ENCODE results near the gene GJB1. TPM values are rescaled to one million over a fixed set of nuclear protein-coding genes. Genes with fewer than 3 reads are reported as not detected.
"Not testable (repeated sequence)": the region's sequence is repeated elsewhere in the genome, so short reads cannot be mapped to it uniquely, and the experiment has no call there.

Gene GJB1
- total RNA-seq, 4 donors from 2014 or later: not detected

GRCh38 chrX:71269801-71270395 lies 46.9 kb downstream of the GJB1 start:
- TF ChIP-seq POLR2A (IDR thresholded peaks at IDR 0.05): no peak
- no peak for TF ChIP-seq EP300 (IDR thresholded peaks at IDR 0.05)
- no peak for TF ChIP-seq POLR2AphosphoS5 (IDR thresholded peaks at IDR 0.05)
- TF ChIP-seq CTCF (IDR thresholded peaks at IDR 0.05): no peak
- Histone ChIP-seq H3K4me1 (no peaks in the 10 kb centered on the region), H3K9me3 (no peaks in the 10 kb centered on the region), H3K36me3 (no peaks in the 10 kb centered on the region), H3K27ac (no peak overlapping the region), H3K4me3 (no peak overlapping the region), H3K27me3 (no peaks in the 10 kb centered on the region)
- WGBS, 2 donors (ENCODE audit: low coverage in 1 of 2): no CpG with 5 or more reads among the region's 19 CpGs
- ATAC-seq: no peak

GRCh38 chrX:71272313-71272712 lies 49.3 kb downstream of the GJB1 start:
- H3K27ac ChIP-seq, ATAC-seq, H3K36me3 ChIP-seq, H3K27me3 ChIP-seq, H3K9me3 ChIP-seq, H3K4me3 ChIP-seq, H3K4me1 ChIP-seq: not testable (repeated sequence)
- 63 to 87% methylated on average over 2 of the region's 2 CpGs for WGBS, 2 donors (ENCODE audit: low coverage in 1 of 2)

Other genes with a start within 250 kb of the GJB1 start
- 10 to 100 TPM; 43.1 to 81.7 (median 52.0) TPM for gene SNX12, start 154.9 kb upstream of the GJB1 start, total RNA-seq
- gene FOXO4, start 127.4 kb upstream of the GJB1 start, total RNA-seq: 10 to 100 TPM; 19.9 to 48.2 (median 28.9) TPM
- gene CXorf65, start 116.5 kb upstream of the GJB1 start, total RNA-seq: not detected
- 1 to 10 TPM in 3 of 4 donors, under 1 TPM in 1; 0.62 to 6.3 (median 3.7) TPM for gene IL2RG, start 111.6 kb upstream of the GJB1 start, total RNA-seq
- gene MED12, start 104.6 kb upstream of the GJB1 start, total RNA-seq: 10 to 100 TPM; 19.7 to 30.2 (median 26.2) TPM
- 1 to 10 TPM; 1.7 to 3.1 (median 2.8) TPM for gene NLGN3, start 78.4 kb upstream of the GJB1 start, total RNA-seq
- gene ZMYM3, start 30.9 kb downstream of the GJB1 start, total RNA-seq: 10 to 100 TPM in 3 of 4 donors, 1 to 10 TPM in 1; 9.7 to 18.5 (median 13.4) TPM
- 100 to 1,000 TPM; 196 to 268 (median 213) TPM for gene NONO, start 60.4 kb downstream of the GJB1 start, total RNA-seq
- gene ITGB1BP2, start 78.5 kb downstream of the GJB1 start, total RNA-seq: 10 to 100 TPM in 3 of 4 donors, 1 to 10 TPM in 1; 7.1 to 37.5 (median 25.6) TPM
- 10 to 100 TPM; 32.1 to 64.1 (median 56.2) TPM for gene TAF1, start 143.1 kb downstream of the GJB1 start, total RNA-seq

Measured in gastroesophageal sphincter (tissue), 4 donors.